ENCODE measurements around the gene BANK1. TPM values are rescaled to one million over a fixed set of nuclear protein-coding genes. Genes with fewer than 3 reads are reported as not detected.

Gene BANK1
- total and polyA plus RNA-seq, 2 of the 4 experiments (the other 2 are of a cell fraction): under 0.01 to 0.51 TPM

DNA sequence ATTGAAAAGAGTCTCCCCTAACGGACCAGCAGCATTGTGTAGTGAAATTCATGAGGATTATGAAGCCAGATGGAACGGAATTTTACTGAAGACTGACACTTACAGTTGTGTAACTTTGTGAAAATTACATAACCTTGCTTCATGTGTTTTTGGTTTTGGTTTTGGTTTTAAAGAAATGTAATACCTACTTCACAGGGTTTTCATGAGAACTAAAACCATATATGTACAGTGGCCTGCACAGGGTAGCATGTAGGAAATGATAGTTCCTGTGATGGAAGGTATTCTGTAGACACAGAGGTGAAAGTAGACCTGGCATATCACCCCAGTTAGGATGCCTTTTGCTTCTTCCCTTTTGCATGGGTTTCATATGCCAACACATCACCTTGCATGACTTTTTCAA is 247.0 kb downstream of the BANK1 start:
- Histone ChIP-seq H3K14ac (replicated peaks; ENCODE audit: low read depth, low read length) (no peak overlapping the region), H2BK20ac (ENCODE audit: low read depth, low read length) (no peak overlapping the region), H4K91ac (ENCODE audit: insufficient read depth, low read depth, low read length) (no peak overlapping the region), H2AK9ac (replicated peaks; ENCODE audit: low read depth, low read length, poor library complexity) (no peak overlapping the region), H3K4me1 (ENCODE audit: control insufficient read depth, insufficient read depth, low read length) (no peaks in the 10 kb centered on the region), H3K9me3 (ENCODE audit: control insufficient read depth, insufficient read depth, low read length) (no peaks in the 10 kb centered on the region), H3K4me3 (ENCODE audit: insufficient read depth, low read depth, low read length) (no peak overlapping the region), H3K36me3 (ENCODE audit: control insufficient read depth, insufficient read depth, low read length) (no peaks in the 10 kb centered on the region), H3K18ac (ENCODE audit: low read depth, low read length) (no peak overlapping the region), H2AK5ac (ENCODE audit: low read depth, low read length) (no peak overlapping the region), H3K9me1 (ENCODE audit: insufficient read depth, low read length) (no peaks in the 10 kb centered on the region), H4K20me1 (ENCODE audit: insufficient read depth, low read length) (no peaks in the 10 kb centered on the region), H3K56ac (ENCODE audit: extremely low read depth, insufficient read depth, low read length) (no peak overlapping the region), H2BK15ac (ENCODE audit: low read depth, low read length) (no peak overlapping the region), H2BK120ac (ENCODE audit: low read depth, low read length) (no peak overlapping the region), H3K23ac (ENCODE audit: low read depth, low read length) (no peak overlapping the region), H2AFZ (replicated peaks; ENCODE audit: low read length, poor library complexity) (no peak overlapping the region), H3K27ac (ENCODE audit: insufficient read depth, low read length) (no peak overlapping the region), H3K27me3 (ENCODE audit: control insufficient read depth, insufficient read depth, low read length) (no peaks in the 10 kb centered on the region), H2BK5ac (ENCODE audit: low read depth, low read length, poor library complexity, severe bottlenecking) (no peak overlapping the region), H3K9ac (ENCODE audit: low read depth, low read length) (no peak overlapping the region), H3K79me1 (ENCODE audit: low read depth in 1 of 2, low read length in 2 of 2) (no peaks in the 10 kb centered on the region), H3K4me2 (ENCODE audit: low read depth, low read length) (no peak overlapping the region), H3K4ac (ENCODE audit: low read depth, low read length) (no peak overlapping the region), H4K8ac (ENCODE audit: low read depth in 2 of 2, low read length in 2 of 2) (no peak overlapping the region), H4K5ac (ENCODE audit: low read depth, low read length) (no peak overlapping the region)
- ATAC-seq (ENCODE audit: low read depth) (no peak), DNase-seq (no peak)
- TF ChIP-seq MAZ (IDR thresholded peaks at IDR 0.05; ENCODE audit: borderline replicate concordance, low read depth, low read length) (no peak), RFX5 (IDR thresholded peaks at IDR 0.05; ENCODE audit: low read depth, low read length) (no peak)
- dilution Hi-C loops (cut with HindIII; ENCODE audit: low sequenced_read_pairs, unreplicated experiment) (no loop called here), intact Hi-C loops (cut with micrococcal nuclease) (no loop called here), in situ Hi-C loops (cut with MboI; ENCODE audit: low sequenced_read_pairs) (no loop called here)
- BruUV-seq (replicated peaks): no TSS peak
- no CpG with 5 or more reads among the region's 2 CpGs for WGBS, 2 experiments (ENCODE audit: extremely low coverage in 2 of 2, insufficient read length in 1 of 2)
- ChIA-PET POLR2A (ENCODE audit: unreplicated experiment) (no interaction called here), CTCF (no interaction called here)
